Liver (tissue), 9 donors: ENCODE data around the gene CLCN4. TPM values are rescaled to one million over a fixed set of nuclear protein-coding genes. Genes with fewer than 3 reads are reported as not detected.

ENCODE experiments used
- DNase-seq: peaks from one replicate; pipeline ENCODE4 v3.0.0-alpha.2; 2017; ENCODE audit warnings: low spot score
- H3K27ac ChIP-seq, 2 donors: one replicate each; pipeline ENCODE4 v1.7.0; 2013; ENCODE audit warnings: inconsistent platforms in 2 of 2, low read length in 2 of 2, control low read depth in 1 of 2, low read depth in 1 of 2, mild to moderate bottlenecking in 1 of 2
- H3K27me3 ChIP-seq, 4 donors: one replicate each; pipeline versions ENCODE4 v1.6.1 to v1.7.0; 2013; ENCODE audit warnings: low read length in 3 of 4, inconsistent platforms in 1 of 4, mild to moderate bottlenecking in 1 of 4, moderate library complexity in 1 of 4; ENCODE audit not compliant: control insufficient read depth in 4 of 4, insufficient read depth in 4 of 4
- H3K36me3 ChIP-seq, 4 donors: one replicate each; pipeline versions ENCODE4 v1.6.1 to v1.7.0; 2013; ENCODE audit warnings: low read length in 3 of 4, mild to moderate bottlenecking in 3 of 4, low read depth in 1 of 4, moderate library complexity in 1 of 4; ENCODE audit not compliant: control insufficient read depth in 4 of 4, insufficient read depth in 3 of 4
- H3K4me1 ChIP-seq, 4 donors: one replicate each; pipeline versions ENCODE4 v1.6.1 to v1.7.0; 2013; ENCODE audit warnings: low read length in 3 of 4, mild to moderate bottlenecking in 3 of 4, moderate library complexity in 1 of 4; ENCODE audit not compliant: control insufficient read depth in 4 of 4, insufficient read depth in 4 of 4
- H3K4me3 ChIP-seq, 3 donors: one replicate each; pipeline versions ENCODE4 v1.6.1 to v1.7.0; 2013; ENCODE audit warnings: low read length in 3 of 3, control low read depth in 1 of 3, low read depth in 1 of 3, mild to moderate bottlenecking in 1 of 3
- H3K9ac ChIP-seq, 2 donors: one replicate each; pipeline ENCODE4 v1.7.0; 2013; ENCODE audit warnings: low read length in 2 of 2, mild to moderate bottlenecking in 2 of 2, moderate library complexity in 2 of 2, control low read depth in 1 of 2, low read depth in 1 of 2
- H3K9me3 ChIP-seq, 4 donors: one replicate each; pipeline versions ENCODE4 v1.6.1 to v1.7.0; 2013; ENCODE audit warnings: low read length in 3 of 4; ENCODE audit not compliant: control insufficient read depth in 4 of 4
- ATF3 ChIP-seq: IDR thresholded peaks from 2 replicates; pipeline ENCODE4 v1.6.1; 2016; ENCODE audit warnings: antibody characterized with exemption
- CTCF ChIP-seq: fragments of 150-350 bp; IDR thresholded peaks from 2 replicates; pipeline ENCODE4 v1.5.1; 2017; ENCODE audit warnings: improper control_type of control experiment, low read depth, low read length; ENCODE audit not compliant: missing input control
- EGR1 ChIP-seq, 2 donors: IDR thresholded peaks; 2 replicates each; pipeline ENCODE4 v1.6.1; 2016 to 2018; ENCODE audit warnings: antibody characterized with exemption in 2 of 2, low read depth in 2 of 2
- FOXA1 ChIP-seq: IDR thresholded peaks from 2 replicates; pipeline ENCODE4 v1.6.1; 2016; ENCODE audit warnings: antibody characterized with exemption
- FOXA2 ChIP-seq: IDR thresholded peaks from 2 replicates; pipeline ENCODE4 v1.6.1; 2016; ENCODE audit warnings: antibody characterized with exemption
- GABPA ChIP-seq, 2 donors: IDR thresholded peaks in 1 of 2; conservative IDR thresholded peaks in 1 of 2; 2 replicates each; pipeline ENCODE4 v1.6.1; 2016; ENCODE audit warnings: antibody characterized with exemption in 2 of 2, mild to moderate bottlenecking in 1 of 2, moderate library complexity in 1 of 2
- HNF4A ChIP-seq, 2 donors: conservative IDR thresholded peaks; 2 replicates each; pipeline ENCODE4 v1.6.1; 2016; ENCODE audit warnings: antibody characterized with exemption in 2 of 2, mild to moderate bottlenecking in 2 of 2
- HNF4G ChIP-seq: IDR thresholded peaks from 2 replicates; pipeline ENCODE4 v1.6.1; 2016; ENCODE audit warnings: antibody characterized with exemption
- JUND ChIP-seq, 2 donors: IDR thresholded peaks; 2 replicates each; pipeline ENCODE4 v1.6.1; 2016; ENCODE audit warnings: antibody characterized with exemption in 2 of 2
- MAX ChIP-seq: IDR thresholded peaks from 2 replicates; pipeline ENCODE4 v1.6.1; 2016; ENCODE audit warnings: antibody characterized with exemption
- NR2F2 ChIP-seq: IDR thresholded peaks from 2 replicates; pipeline ENCODE4 v1.6.1; 2016; ENCODE audit warnings: antibody characterized with exemption
- RAD21 ChIP-seq, 2 donors: IDR thresholded peaks; 2 replicates each; pipeline ENCODE4 v1.6.1; 2016; ENCODE audit warnings: antibody characterized with exemption in 2 of 2, mild to moderate bottlenecking in 2 of 2
- REST ChIP-seq: IDR thresholded peaks from 2 replicates; pipeline ENCODE4 v1.6.1; 2016; ENCODE audit warnings: antibody characterized with exemption, mild to moderate bottlenecking
- RXRA ChIP-seq, 2 donors: IDR thresholded peaks; 2 replicates each; pipeline ENCODE4 v1.6.1; 2017 to 2018; ENCODE audit warnings: antibody characterized with exemption in 2 of 2, mild to moderate bottlenecking in 1 of 2
- SP1 ChIP-seq: IDR thresholded peaks from 2 replicates; pipeline ENCODE4 v1.6.1; 2018; ENCODE audit warnings: antibody characterized with exemption, mild to moderate bottlenecking
- TAF1 ChIP-seq: conservative IDR thresholded peaks from 2 replicates; pipeline ENCODE4 v1.6.1; 2016; ENCODE audit warnings: antibody characterized with exemption, mild to moderate bottlenecking
- YY1 ChIP-seq: IDR thresholded peaks from 2 replicates; pipeline ENCODE4 v1.6.1; 2016; ENCODE audit warnings: antibody characterized with exemption, mild to moderate bottlenecking
- ZBTB33 ChIP-seq: IDR thresholded peaks from 2 replicates; pipeline ENCODE4 v1.6.1; 2016; ENCODE audit warnings: antibody characterized with exemption
- WGBS: extraction: QIAGEN DNeasy Blood & Tissue Kit; methylation state at CpG from one replicate; pipeline ENCODE4 v1.1.7; 2013; 5-methylcytosine and 5-hydroxymethylcytosine counted together
- polyA plus RNA-seq, 2 donors: library from polyadenylated mRNA; stranded (reverse) in 1 of 2; unstranded in 1 of 2; fragments of 200-250 nt in 1 of 2; fragments of >200 nt in 1 of 2; fragmentation: Nextera tagmentation in 1 of 2; extraction: Ambion mirVana in 1 of 2; gene quantifications; one replicate each; pipeline versions ENCODE4 v1.2.1 to v1.2.3, GENCODE V29; 2013 to 2015
- total RNA-seq, 2 donors: library from RNA; depleted of rRNA; stranded (reverse); fragments of >200 nt; gene quantifications; one replicate each; pipeline ENCODE4 v1.2.3, GENCODE V29; 2014
- donor health status: healthy.
- donor health status: healthy.
- donor health status: healthy.
- donor health status: healthy.
- donor health status: healthy.

The CLCN4 gene
- total and polyA plus RNA-seq, 4 donors, result 1.5 to 10.9 (median 4.0) TPM

- Histone ChIP-seq H3K36me3 (peaks cover 0 to 7% (median 4%) of the 10 kb centered on the region in 4 donors), H3K9me3 (no peaks in the 10 kb centered on the region), H3K27me3 (no peaks in the 10 kb centered on the region), H3K4me1 (no peaks in the 10 kb centered on the region), H3K27ac (no peak overlapping the region), H3K9ac (no peak overlapping the region), H3K4me3 (no peak overlapping the region)
- 96% methylated on average over 7 of the region's 7 CpGs for WGBS
- TF ChIP-seq JUND (IDR thresholded peaks at IDR 0.05) (no peak), RXRA (IDR thresholded peaks at IDR 0.05) (no peak), MAX (no peak), ATF3 (no peak), GABPA (IDR thresholded peaks at IDR 0.05 in 1 of 2, conservative IDR thresholded peaks at IDR 0.05 in 1 of 2) (no peak), ZBTB33 (no peak), FOXA1 (no peak), EGR1 (IDR thresholded peaks at IDR 0.05; ENCODE audit: low read depth in 2 of 2) (no peak), REST (no peak), CTCF (no peak), YY1 (no peak), TAF1 (no peak), HNF4A (conservative IDR thresholded peaks at IDR 0.05) (no peak), NR2F2 (no peak), HNF4G (no peak), FOXA2 (no peak), SP1 (no peak), RAD21 (IDR thresholded peaks at IDR 0.05) (no peak)
- DNase-seq, result no peak
These were observed 16.5 kb upstream of the CLCN4 start for GRCh38 chrX:10140264-10140663.
